Upper lobe of right lung (tissue), 1 donor: ENCODE measurements around the gene CORIN. TPM values are rescaled to one million over a fixed set of nuclear protein-coding genes. Genes with fewer than 3 reads are reported as not detected.

Experiments
- ATAC-seq: fragments of 200-7000 bp; cut with Tn5 transposase; one replicate; pipeline ENCODE4 v1.9.1; 2020; ENCODE audit warnings: mild to moderate bottlenecking, moderate library complexity
- DNase-seq: peaks from one replicate; pipeline ENCODE4 v3.0.0-alpha.2; 2020
- H3K27ac ChIP-seq: fragments of 200-600 bp; one replicate; pipeline ENCODE4 v1.8.0; 2022
- H3K27me3 ChIP-seq: fragments of 200-600 bp; one replicate; pipeline ENCODE4 v1.8.0; 2022; ENCODE audit warnings: mild to moderate bottlenecking
- H3K36me3 ChIP-seq: fragments of 200-600 bp; one replicate; pipeline ENCODE4 v1.8.0; 2022
- H3K4me1 ChIP-seq: fragments of 200-600 bp; one replicate; pipeline ENCODE4 v1.8.0; 2022
- H3K4me3 ChIP-seq: fragments of 200-600 bp; one replicate; pipeline ENCODE4 v1.8.0; 2022; ENCODE audit warnings: mild to moderate bottlenecking
- H3K9me3 ChIP-seq: fragments of 200-600 bp; one replicate; pipeline ENCODE4 v1.8.0; 2022
- intact Hi-C: fragments of 100-400 bp; cut with DNase I; formaldehyde crosslinking; loops from one replicate; pipeline ENCODE4 v1.11.0; 2022
- total RNA-seq: library from RNA; stranded (reverse); fragmentation: NEBNext Ultra II Directional; extraction: Animal tissue kit (Norgen Biotek cat#: 25700); gene quantifications from one replicate; pipeline ENCODE4 v1.2.1, GENCODE V29; 2021
- TF ChIP-seq, protein P1 (sequence below): fragments of 200-600 bp; IDR thresholded peaks from one replicate; pipeline ENCODE4 v1.8.0; 2022; ENCODE audit warnings: antibody characterized with exemption
- donor health status: DM: no; HTN: yes; CAD: no; lungs with severe emphysema.

Gene CORIN
- total RNA-seq, 1 donor from 2014 or later = 3.7 TPM

DNA sequence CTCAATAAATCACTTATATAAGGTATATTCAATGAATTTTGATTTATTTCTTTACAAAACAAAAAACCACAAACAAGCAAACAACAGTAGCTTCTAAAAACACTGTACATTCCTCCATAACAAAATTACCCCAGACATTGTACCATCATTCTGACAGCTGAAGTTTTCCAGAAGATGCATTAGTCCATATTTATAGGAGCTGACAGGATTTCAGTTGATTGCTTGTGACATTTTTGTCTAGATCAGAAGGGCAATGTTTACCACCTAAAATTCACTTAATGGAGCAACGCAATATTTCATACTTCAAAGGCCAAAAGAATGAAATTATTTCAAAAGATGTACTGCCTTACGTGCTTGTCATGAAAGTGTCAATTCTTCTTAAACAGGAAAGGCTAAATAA is 185.8 kb downstream of the CORIN start:
- Histone ChIP-seq H3K4me3 (no peak overlapping the region), H3K27ac (no peak overlapping the region), H3K4me1 (no peaks in the 10 kb centered on the region), H3K27me3 (no peaks in the 10 kb centered on the region), H3K9me3 (no peaks in the 10 kb centered on the region), H3K36me3 (no peaks in the 10 kb centered on the region)
- DNase-seq (no peak), ATAC-seq (no peak)
- intact Hi-C loops = no loop called here
- TF ChIP-seq, protein P1, sequence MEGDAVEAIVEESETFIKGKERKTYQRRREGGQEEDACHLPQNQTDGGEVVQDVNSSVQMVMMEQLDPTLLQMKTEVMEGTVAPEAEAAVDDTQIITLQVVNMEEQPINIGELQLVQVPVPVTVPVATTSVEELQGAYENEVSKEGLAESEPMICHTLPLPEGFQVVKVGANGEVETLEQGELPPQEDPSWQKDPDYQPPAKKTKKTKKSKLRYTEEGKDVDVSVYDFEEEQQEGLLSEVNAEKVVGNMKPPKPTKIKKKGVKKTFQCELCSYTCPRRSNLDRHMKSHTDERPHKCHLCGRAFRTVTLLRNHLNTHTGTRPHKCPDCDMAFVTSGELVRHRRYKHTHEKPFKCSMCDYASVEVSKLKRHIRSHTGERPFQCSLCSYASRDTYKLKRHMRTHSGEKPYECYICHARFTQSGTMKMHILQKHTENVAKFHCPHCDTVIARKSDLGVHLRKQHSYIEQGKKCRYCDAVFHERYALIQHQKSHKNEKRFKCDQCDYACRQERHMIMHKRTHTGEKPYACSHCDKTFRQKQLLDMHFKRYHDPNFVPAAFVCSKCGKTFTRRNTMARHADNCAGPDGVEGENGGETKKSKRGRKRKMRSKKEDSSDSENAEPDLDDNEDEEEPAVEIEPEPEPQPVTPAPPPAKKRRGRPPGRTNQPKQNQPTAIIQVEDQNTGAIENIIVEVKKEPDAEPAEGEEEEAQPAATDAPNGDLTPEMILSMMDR = no peak

DNA sequence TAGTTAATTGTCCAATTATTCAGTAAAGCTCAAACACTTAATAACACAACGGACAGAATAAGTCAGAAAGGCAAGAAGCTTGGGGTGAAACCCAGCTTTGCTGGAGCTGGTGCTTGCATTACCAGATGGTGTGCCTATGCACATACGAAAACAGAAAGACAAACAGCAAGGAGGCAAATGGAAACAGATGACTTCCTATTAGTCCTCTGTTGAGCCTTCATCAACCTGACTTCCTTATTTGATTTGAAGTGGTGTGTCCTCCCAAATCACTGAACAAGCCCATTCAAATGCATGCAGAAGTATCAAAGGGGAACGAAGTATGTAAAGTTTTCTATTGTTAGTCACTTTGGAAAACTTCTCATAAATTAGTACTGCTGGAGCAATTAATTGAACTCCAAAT is 186.6 kb downstream of the CORIN start:
- TF ChIP-seq, protein P1 = no peak
- Histone ChIP-seq H3K9me3 (no peaks in the 10 kb centered on the region), H3K4me1 (no peaks in the 10 kb centered on the region), H3K4me3 (no peak overlapping the region), H3K36me3 (no peaks in the 10 kb centered on the region), H3K27ac (no peak overlapping the region), H3K27me3 (no peaks in the 10 kb centered on the region)
- ATAC-seq (no peak), DNase-seq (no peak)
- intact Hi-C loops = no loop called here

DNA sequence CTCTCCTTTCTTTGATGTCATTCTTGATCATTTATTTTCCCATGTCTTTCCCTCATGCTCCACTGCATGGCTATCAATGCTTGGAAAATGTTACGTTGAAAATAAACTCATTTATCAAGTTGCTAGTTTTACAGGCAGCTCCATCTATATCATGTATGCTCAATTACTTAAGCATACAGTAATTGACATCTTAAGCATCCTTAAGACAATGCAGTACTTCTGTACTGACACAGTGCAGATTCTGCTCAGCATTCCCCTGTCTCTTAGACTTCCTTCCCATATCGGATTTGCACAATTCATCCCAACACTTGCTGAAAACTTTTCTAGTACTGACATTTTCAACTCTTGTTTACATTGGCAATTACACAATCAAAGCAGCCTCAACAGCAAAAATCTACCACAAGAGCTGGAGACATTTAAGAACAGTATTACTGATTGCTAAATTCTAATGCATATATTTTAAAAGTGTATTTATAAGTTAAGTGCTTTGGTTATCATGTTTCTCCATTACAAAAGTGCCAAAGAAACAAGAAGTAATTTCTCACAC is 187.2 kb downstream of the CORIN start:
- Histone ChIP-seq H3K4me3 (no peak overlapping the region), H3K36me3 (no peaks in the 10 kb centered on the region), H3K27ac (no peak overlapping the region), H3K9me3 (no peaks in the 10 kb centered on the region), H3K27me3 (no peaks in the 10 kb centered on the region), H3K4me1 (no peaks in the 10 kb centered on the region)
- no peak for DNase-seq
- ATAC-seq = no peak
- intact Hi-C loops = no loop called here
- TF ChIP-seq, protein P1 = no peak

DNA sequence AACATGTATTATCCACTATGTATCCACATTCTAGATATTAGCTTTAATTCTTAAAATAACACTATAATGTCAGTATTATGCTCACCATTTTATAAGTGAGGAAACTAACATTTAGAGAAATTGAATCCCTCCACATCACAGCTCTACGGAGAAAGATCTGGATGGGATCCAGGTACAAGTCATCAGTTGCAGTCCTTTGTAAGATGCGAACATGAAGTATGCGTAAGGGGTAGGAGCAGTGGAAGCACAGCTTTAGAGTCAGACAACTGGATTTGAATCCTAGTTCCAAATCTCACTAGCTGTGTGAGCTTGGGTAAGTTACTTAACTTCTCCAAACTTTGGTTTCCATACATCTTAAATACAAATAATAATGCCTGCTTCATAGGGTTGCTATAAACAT is 190.3 kb downstream of the CORIN start:
- intact Hi-C loops = no loop called here
- no peak overlapping the region for H3K27ac ChIP-seq
- ATAC-seq = no peak
- no peak overlapping the region for H3K4me3 ChIP-seq
- DNase-seq = no peak
- H3K4me1 ChIP-seq = no peaks in the 10 kb centered on the region
- no peaks in the 10 kb centered on the region for H3K27me3 ChIP-seq
- H3K9me3 ChIP-seq = no peaks in the 10 kb centered on the region
- no peaks in the 10 kb centered on the region for H3K36me3 ChIP-seq
- TF ChIP-seq, protein P1 = no peak

DNA sequence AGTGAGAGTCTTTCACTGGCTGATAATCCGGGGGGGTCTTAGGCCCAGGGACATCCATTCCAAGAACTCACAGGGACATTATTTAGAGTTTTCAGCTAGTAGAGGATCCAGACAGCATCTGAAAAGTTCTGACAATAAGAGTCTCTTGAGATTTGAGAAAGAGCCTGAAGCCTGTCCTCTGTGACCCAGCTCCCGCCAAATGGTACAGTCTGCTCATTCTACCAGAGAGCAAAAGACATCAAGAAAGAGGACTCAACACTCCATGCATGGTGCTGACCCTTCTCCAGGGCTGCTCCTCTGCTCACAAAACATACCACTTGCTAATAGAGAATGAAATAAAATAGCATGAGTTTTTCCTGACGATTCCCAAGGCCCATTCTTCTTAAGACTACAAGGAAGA is 190.8 kb downstream of the CORIN start:
- H3K4me3 ChIP-seq = no peak overlapping the region
- no peaks in the 10 kb centered on the region for H3K9me3 ChIP-seq
- H3K36me3 ChIP-seq = no peaks in the 10 kb centered on the region
- ATAC-seq (no peak), DNase-seq (no peak)
- no peak overlapping the region for H3K27ac ChIP-seq
- H3K4me1 ChIP-seq = no peaks in the 10 kb centered on the region
- intact Hi-C loops = no loop called here
- TF ChIP-seq, protein P1 = no peak
- no peaks in the 10 kb centered on the region for H3K27me3 ChIP-seq

DNA sequence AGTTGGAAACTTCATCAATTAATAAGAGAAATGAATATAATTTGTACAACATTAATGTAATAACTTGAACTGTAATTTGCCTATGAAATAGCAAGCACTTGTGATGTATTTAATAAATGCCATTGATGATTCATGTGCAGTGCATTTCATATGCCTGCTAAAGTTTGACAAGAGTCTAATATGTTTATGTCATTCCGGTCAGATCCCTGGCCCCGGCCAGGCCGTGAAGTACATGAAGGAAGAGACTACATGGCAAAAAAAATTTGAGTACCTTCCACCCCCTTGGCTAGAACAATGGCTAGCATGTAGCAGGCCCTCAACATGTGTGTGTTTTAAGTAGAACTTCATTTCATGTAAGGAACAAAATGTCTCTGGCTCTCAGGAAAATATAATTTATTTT is 191.5 kb downstream of the CORIN start:
- TF ChIP-seq, protein P1 = no peak
- no peak for ATAC-seq
- DNase-seq = no peak
- H3K9me3 ChIP-seq = no peaks in the 10 kb centered on the region
- H3K27ac ChIP-seq = no peak overlapping the region
- no peaks in the 10 kb centered on the region for H3K36me3 ChIP-seq
- intact Hi-C loops = no loop called here
- H3K4me3 ChIP-seq = no peak overlapping the region
- H3K4me1 ChIP-seq = no peaks in the 10 kb centered on the region
- no peaks in the 10 kb centered on the region for H3K27me3 ChIP-seq
